Lung (tissue), 12 donors: ENCODE data around the gene MEIKIN. TPM values are rescaled to one million over a fixed set of nuclear protein-coding genes. Genes with fewer than 3 reads are reported as not detected.

Experiments
- ATAC-seq: fragments of 200-7000 bp; cut with Tn5 transposase; one replicate; pipeline ENCODE4 v1.9.1; 2020; ENCODE audit warnings: moderate number of reproducible peaks; ENCODE audit not compliant: insufficient read depth, low FRiP score
- DNase-seq, 3 donors: peaks; one replicate each; pipeline ENCODE4 v3.0.0-alpha.2; 2013 to 2017
- H3K27ac ChIP-seq, 2 donors: one replicate each; pipeline ENCODE4 v1.5.1; 2013; ENCODE audit warnings: mild to moderate bottlenecking in 2 of 2, moderate library complexity in 2 of 2, control low read depth in 1 of 2, inconsistent platforms in 1 of 2, low read depth in 1 of 2, low read length in 1 of 2
- H3K27me3 ChIP-seq, 3 donors: one replicate each; pipeline ENCODE4 v1.5.1; 2013; ENCODE audit warnings: low read length in 2 of 3; ENCODE audit not compliant: control insufficient read depth in 3 of 3, insufficient read depth in 3 of 3
- H3K36me3 ChIP-seq, 4 donors: one replicate each; pipeline ENCODE4 v1.5.1; 2013; ENCODE audit warnings: low read length in 4 of 4, mild to moderate bottlenecking in 1 of 4, moderate library complexity in 1 of 4; ENCODE audit not compliant: control insufficient read depth in 4 of 4, insufficient read depth in 4 of 4
- H3K4me1 ChIP-seq, 5 donors: one replicate each; pipeline ENCODE4 v1.5.1; 2013; ENCODE audit warnings: low read length in 5 of 5, mild to moderate bottlenecking in 2 of 5, moderate library complexity in 1 of 5; ENCODE audit not compliant: control insufficient read depth in 5 of 5, insufficient read depth in 5 of 5
- H3K4me3 ChIP-seq: one replicate; pipeline ENCODE4 v1.5.1; 2013; ENCODE audit warnings: mild to moderate bottlenecking, control low read depth, moderate library complexity
- H3K9ac ChIP-seq, 2 donors: one replicate each; pipeline ENCODE4 v1.5.1; 2013; ENCODE audit warnings: low read length in 2 of 2, control low read depth in 1 of 2; ENCODE audit not compliant: insufficient read depth in 1 of 2
- H3K9me3 ChIP-seq, 4 donors: one replicate each; pipeline ENCODE4 v1.5.1; 2013; ENCODE audit warnings: low read length in 3 of 4, mild to moderate bottlenecking in 1 of 4, moderate library complexity in 1 of 4; ENCODE audit not compliant: control insufficient read depth in 4 of 4, insufficient read depth in 3 of 4
- WGBS, 2 donors: extraction: QIAGEN DNeasy Blood & Tissue Kit; methylation state at CpG; one replicate each; pipeline ENCODE4 v1.1.7; 2013; 5-methylcytosine and 5-hydroxymethylcytosine counted together
- polyA plus RNA-seq, 2 donors: library from polyadenylated mRNA; stranded (reverse); fragments of 200-250 nt; gene quantifications; one replicate each; pipeline ENCODE4 v1.2.1, GENCODE V29; 2013
- total RNA-seq, 2 donors: library from RNA; depleted of rRNA in 1 of 2; stranded (reverse); fragments of >200 nt in 1 of 2; gene quantifications; one replicate each; pipeline ENCODE4 v1.2.1, GENCODE V29; 2014 to 2021
- TF ChIP-seq, protein P1 (sequence below): IDR thresholded peaks from 2 replicates; pipeline ENCODE4 v1.5.1; 2012; ENCODE audit warnings: mild to moderate bottlenecking; ENCODE audit errors: control extremely low read depth, extremely low read depth
- donor health status: control.
- donor health status: control.
- donor health status: Bipolar disorder and iron deficiency.
- donor health status: healthy.
- donor health status: DM: yes; HTN: yes; CAD: no.

MEIKIN gene
- total and polyA plus RNA-seq, 4 donors, result 0.08 to 0.32 TPM; not detected in 2

DNA sequence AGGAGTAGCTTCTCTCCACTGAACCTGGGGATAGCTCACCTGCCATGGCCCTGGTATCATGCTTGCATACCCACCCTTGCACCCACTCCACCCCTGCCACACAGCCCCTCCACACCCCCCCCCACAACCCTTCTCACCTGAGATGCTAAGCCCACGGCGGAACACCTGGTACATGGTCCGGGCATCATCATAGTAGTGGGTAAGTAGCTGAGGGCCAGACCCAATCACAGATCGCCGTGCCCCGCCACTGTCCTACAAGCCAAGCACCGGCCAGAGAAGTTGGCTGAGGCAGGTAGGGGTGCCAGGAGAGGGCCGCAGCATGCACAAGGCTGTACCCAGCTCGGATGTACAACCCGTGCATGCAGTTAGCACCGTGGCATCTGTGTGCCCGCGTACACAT, 45.3 kb upstream of the MEIKIN start:
- Histone ChIP-seq H3K9me3 (no peaks in the 10 kb centered on the region), H3K36me3 (no peaks in the 10 kb centered on the region), H3K27ac (no peak overlapping the region), H3K4me1 (peaks cover 0 to 2% (median 0%) of the 10 kb centered on the region in 5 donors), H3K4me3 (no peak overlapping the region), H3K9ac (no peak overlapping the region), H3K27me3 (no peaks in the 10 kb centered on the region)
- DNase-seq, result no peak
- no peak for ATAC-seq
- WGBS, 2 donors, result 96 to 99% methylated on average over 13 of the region's 13 CpGs
- TF ChIP-seq, protein P1, sequence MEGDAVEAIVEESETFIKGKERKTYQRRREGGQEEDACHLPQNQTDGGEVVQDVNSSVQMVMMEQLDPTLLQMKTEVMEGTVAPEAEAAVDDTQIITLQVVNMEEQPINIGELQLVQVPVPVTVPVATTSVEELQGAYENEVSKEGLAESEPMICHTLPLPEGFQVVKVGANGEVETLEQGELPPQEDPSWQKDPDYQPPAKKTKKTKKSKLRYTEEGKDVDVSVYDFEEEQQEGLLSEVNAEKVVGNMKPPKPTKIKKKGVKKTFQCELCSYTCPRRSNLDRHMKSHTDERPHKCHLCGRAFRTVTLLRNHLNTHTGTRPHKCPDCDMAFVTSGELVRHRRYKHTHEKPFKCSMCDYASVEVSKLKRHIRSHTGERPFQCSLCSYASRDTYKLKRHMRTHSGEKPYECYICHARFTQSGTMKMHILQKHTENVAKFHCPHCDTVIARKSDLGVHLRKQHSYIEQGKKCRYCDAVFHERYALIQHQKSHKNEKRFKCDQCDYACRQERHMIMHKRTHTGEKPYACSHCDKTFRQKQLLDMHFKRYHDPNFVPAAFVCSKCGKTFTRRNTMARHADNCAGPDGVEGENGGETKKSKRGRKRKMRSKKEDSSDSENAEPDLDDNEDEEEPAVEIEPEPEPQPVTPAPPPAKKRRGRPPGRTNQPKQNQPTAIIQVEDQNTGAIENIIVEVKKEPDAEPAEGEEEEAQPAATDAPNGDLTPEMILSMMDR, result no peak

DNA sequence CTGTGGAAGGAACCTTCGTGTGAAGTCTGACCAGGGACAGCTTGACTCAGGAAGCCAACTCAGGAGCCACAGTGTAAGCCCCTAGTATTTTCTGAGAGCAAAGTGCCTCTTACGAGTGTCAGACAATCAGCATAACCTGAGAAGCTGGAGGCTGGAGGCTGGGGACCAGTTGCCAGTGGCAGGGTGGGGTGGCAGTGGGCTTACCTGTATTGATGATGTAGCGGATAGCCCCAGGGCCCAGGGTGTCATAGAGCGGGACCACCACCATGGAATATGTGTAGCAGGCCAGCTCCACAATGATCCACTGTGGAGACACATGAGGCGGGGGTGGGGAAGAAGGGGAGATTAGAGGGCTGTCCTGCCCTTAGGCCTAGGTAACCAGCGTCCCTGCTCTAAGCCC, 43.1 kb upstream of the MEIKIN start:
- Histone ChIP-seq H3K27ac (no peak overlapping the region), H3K4me1 (no peaks in the 10 kb centered on the region), H3K9ac (no peak overlapping the region), H3K4me3 (no peak overlapping the region), H3K9me3 (no peaks in the 10 kb centered on the region), H3K36me3 (no peaks in the 10 kb centered on the region), H3K27me3 (peaks cover 0 to under 1% (median 0%) of the 10 kb centered on the region in 3 donors)
- no peak for DNase-seq
- no peak for ATAC-seq
- WGBS, 2 donors, result 95 to 96% methylated on average over 6 of the region's 6 CpGs
- TF ChIP-seq, protein P1, result no peak

DNA sequence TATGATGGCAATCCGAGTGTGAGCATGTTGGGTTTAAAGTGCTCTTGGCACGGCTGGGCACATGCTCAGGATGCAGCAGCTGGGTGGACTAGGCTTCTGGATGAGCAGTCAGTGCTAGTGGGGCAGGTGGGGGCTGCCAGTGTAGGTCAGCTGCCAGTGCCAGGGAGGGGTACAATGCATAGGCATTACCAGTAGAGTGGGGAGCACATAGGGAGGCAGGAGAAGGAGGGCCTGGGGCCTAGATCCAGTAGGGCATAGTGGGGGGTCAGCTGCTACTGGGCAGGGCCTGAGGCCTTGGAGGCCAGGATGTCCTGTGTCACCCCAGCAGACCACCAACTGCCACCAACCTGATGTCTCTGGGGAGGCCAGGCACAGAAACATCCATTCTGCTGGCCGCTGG, 41.8 kb upstream of the MEIKIN start:
- no peak overlapping the region for H3K4me3 ChIP-seq
- TF ChIP-seq, protein P1, result no peak
- H3K9ac ChIP-seq, result no peak overlapping the region
- 83 to 97% methylated on average over 3 of the region's 3 CpGs for WGBS, 2 donors
- H3K27ac ChIP-seq, result no peak overlapping the region
- no peaks in the 10 kb centered on the region for H3K4me1 ChIP-seq
- no peak for DNase-seq
- ATAC-seq, result no peak
- no peaks in the 10 kb centered on the region for H3K36me3 ChIP-seq
- no peaks in the 10 kb centered on the region for H3K9me3 ChIP-seq
- H3K27me3 ChIP-seq, result peaks cover 0 to 2% (median 0%) of the 10 kb centered on the region in 3 donors
